Liver (tissue), 9 donors: Measurements from ENCODE around the gene EPS8. TPM values are rescaled to one million over a fixed set of nuclear protein-coding genes. Genes with fewer than 3 reads are reported as not detected.

ENCODE experiments used
- DNase-seq: peaks from one replicate; pipeline ENCODE4 v3.0.0-alpha.2; 2017; ENCODE audit warnings: low spot score
- H3K27ac ChIP-seq, 2 donors: one replicate each; pipeline ENCODE4 v1.7.0; 2013; ENCODE audit warnings: inconsistent platforms in 2 of 2, low read length in 2 of 2, control low read depth in 1 of 2, low read depth in 1 of 2, mild to moderate bottlenecking in 1 of 2
- H3K27me3 ChIP-seq, 4 donors: one replicate each; pipeline versions ENCODE4 v1.6.1 to v1.7.0; 2013; ENCODE audit warnings: low read length in 3 of 4, inconsistent platforms in 1 of 4, mild to moderate bottlenecking in 1 of 4, moderate library complexity in 1 of 4; ENCODE audit not compliant: control insufficient read depth in 4 of 4, insufficient read depth in 4 of 4
- H3K36me3 ChIP-seq, 4 donors: one replicate each; pipeline versions ENCODE4 v1.6.1 to v1.7.0; 2013; ENCODE audit warnings: low read length in 3 of 4, mild to moderate bottlenecking in 3 of 4, low read depth in 1 of 4, moderate library complexity in 1 of 4; ENCODE audit not compliant: control insufficient read depth in 4 of 4, insufficient read depth in 3 of 4
- H3K4me1 ChIP-seq, 4 donors: one replicate each; pipeline versions ENCODE4 v1.6.1 to v1.7.0; 2013; ENCODE audit warnings: low read length in 3 of 4, mild to moderate bottlenecking in 3 of 4, moderate library complexity in 1 of 4; ENCODE audit not compliant: control insufficient read depth in 4 of 4, insufficient read depth in 4 of 4
- H3K4me3 ChIP-seq, 3 donors: one replicate each; pipeline versions ENCODE4 v1.6.1 to v1.7.0; 2013; ENCODE audit warnings: low read length in 3 of 3, control low read depth in 1 of 3, low read depth in 1 of 3, mild to moderate bottlenecking in 1 of 3
- H3K9ac ChIP-seq, 2 donors: one replicate each; pipeline ENCODE4 v1.7.0; 2013; ENCODE audit warnings: low read length in 2 of 2, mild to moderate bottlenecking in 2 of 2, moderate library complexity in 2 of 2, control low read depth in 1 of 2, low read depth in 1 of 2
- H3K9me3 ChIP-seq, 4 donors: one replicate each; pipeline versions ENCODE4 v1.6.1 to v1.7.0; 2013; ENCODE audit warnings: low read length in 3 of 4; ENCODE audit not compliant: control insufficient read depth in 4 of 4
- ATF3 ChIP-seq: IDR thresholded peaks from 2 replicates; pipeline ENCODE4 v1.6.1; 2016; ENCODE audit warnings: antibody characterized with exemption
- FOXA1 ChIP-seq: IDR thresholded peaks from 2 replicates; pipeline ENCODE4 v1.6.1; 2016; ENCODE audit warnings: antibody characterized with exemption
- FOXA2 ChIP-seq: IDR thresholded peaks from 2 replicates; pipeline ENCODE4 v1.6.1; 2016; ENCODE audit warnings: antibody characterized with exemption
- GABPA ChIP-seq, 2 donors: IDR thresholded peaks in 1 of 2; conservative IDR thresholded peaks in 1 of 2; 2 replicates each; pipeline ENCODE4 v1.6.1; 2016; ENCODE audit warnings: antibody characterized with exemption in 2 of 2, mild to moderate bottlenecking in 1 of 2, moderate library complexity in 1 of 2
- HNF4A ChIP-seq, 2 donors: conservative IDR thresholded peaks; 2 replicates each; pipeline ENCODE4 v1.6.1; 2016; ENCODE audit warnings: antibody characterized with exemption in 2 of 2, mild to moderate bottlenecking in 2 of 2
- HNF4G ChIP-seq: IDR thresholded peaks from 2 replicates; pipeline ENCODE4 v1.6.1; 2016; ENCODE audit warnings: antibody characterized with exemption
- JUND ChIP-seq, 2 donors: IDR thresholded peaks; 2 replicates each; pipeline ENCODE4 v1.6.1; 2016; ENCODE audit warnings: antibody characterized with exemption in 2 of 2
- MAX ChIP-seq: IDR thresholded peaks from 2 replicates; pipeline ENCODE4 v1.6.1; 2016; ENCODE audit warnings: antibody characterized with exemption
- NR2F2 ChIP-seq: IDR thresholded peaks from 2 replicates; pipeline ENCODE4 v1.6.1; 2016; ENCODE audit warnings: antibody characterized with exemption
- RAD21 ChIP-seq, 2 donors: IDR thresholded peaks; 2 replicates each; pipeline ENCODE4 v1.6.1; 2016; ENCODE audit warnings: antibody characterized with exemption in 2 of 2, mild to moderate bottlenecking in 2 of 2
- REST ChIP-seq: IDR thresholded peaks from 2 replicates; pipeline ENCODE4 v1.6.1; 2016; ENCODE audit warnings: antibody characterized with exemption, mild to moderate bottlenecking
- RXRA ChIP-seq, 2 donors: IDR thresholded peaks; 2 replicates each; pipeline ENCODE4 v1.6.1; 2017 to 2018; ENCODE audit warnings: antibody characterized with exemption in 2 of 2, mild to moderate bottlenecking in 1 of 2
- SP1 ChIP-seq: IDR thresholded peaks from 2 replicates; pipeline ENCODE4 v1.6.1; 2018; ENCODE audit warnings: antibody characterized with exemption, mild to moderate bottlenecking
- TAF1 ChIP-seq: conservative IDR thresholded peaks from 2 replicates; pipeline ENCODE4 v1.6.1; 2016; ENCODE audit warnings: antibody characterized with exemption, mild to moderate bottlenecking
- YY1 ChIP-seq: IDR thresholded peaks from 2 replicates; pipeline ENCODE4 v1.6.1; 2016; ENCODE audit warnings: antibody characterized with exemption, mild to moderate bottlenecking
- ZBTB33 ChIP-seq: IDR thresholded peaks from 2 replicates; pipeline ENCODE4 v1.6.1; 2016; ENCODE audit warnings: antibody characterized with exemption
- WGBS: extraction: QIAGEN DNeasy Blood & Tissue Kit; methylation state at CpG from one replicate; pipeline ENCODE4 v1.1.7; 2013; 5-methylcytosine and 5-hydroxymethylcytosine counted together
- polyA plus RNA-seq, 2 donors: library from polyadenylated mRNA; stranded (reverse) in 1 of 2; unstranded in 1 of 2; fragments of 200-250 nt in 1 of 2; fragments of >200 nt in 1 of 2; fragmentation: Nextera tagmentation in 1 of 2; extraction: Ambion mirVana in 1 of 2; gene quantifications; one replicate each; pipeline versions ENCODE4 v1.2.1 to v1.2.3, GENCODE V29; 2013 to 2015
- total RNA-seq, 2 donors: library from RNA; depleted of rRNA; stranded (reverse); fragments of >200 nt; gene quantifications; one replicate each; pipeline ENCODE4 v1.2.3, GENCODE V29; 2014
- donor health status: healthy.
- donor health status: healthy.
- donor health status: healthy.
- donor health status: healthy.
- donor health status: healthy.

EPS8 gene
- total and polyA plus RNA-seq, 4 donors: 13.7 to 40.2 (median 15.0) TPM

GRCh38 chr12:15689751-15690191 lies 99.4 kb downstream of the EPS8 start:
- 66% methylated on average over 4 of the region's 4 CpGs for WGBS

GRCh38 chr12:15688838-15689625 lies 100.2 kb downstream of the EPS8 start:
- no peak overlapping the region for H3K4me3 ChIP-seq
- H3K9ac ChIP-seq: no peak overlapping the region
- no peak for DNase-seq

More at GRCh38 chr12:15689751-15690191, 99.4 kb downstream of the EPS8 start:
- Histone ChIP-seq H3K9ac (no peak overlapping the region), H3K27ac (peak overlapping the region in 1 of 2 donors; percentile 9), H3K9me3 (no peaks in the 10 kb centered on the region), H3K27me3 (no peaks in the 10 kb centered on the region), H3K4me3 (no peak overlapping the region), H3K36me3 (no peaks in the 10 kb centered on the region), H3K4me1 (peaks cover 8 to 27% (median 15%) of the 10 kb centered on the region in 4 donors)
- DNase-seq: no peak
- TF ChIP-seq ATF3 (no peak), FOXA2 (no peak), ZBTB33 (no peak), REST (no peak), GABPA (IDR thresholded peaks at IDR 0.05 in 1 of 2, conservative IDR thresholded peaks at IDR 0.05 in 1 of 2) (no peak), HNF4G (no peak), FOXA1 (no peak), HNF4A (conservative IDR thresholded peaks at IDR 0.05) (peak in 1 of 2 donors; percentile 7), JUND (IDR thresholded peaks at IDR 0.05) (peak in 1 of 2 donors; percentile 47)

GRCh38 chr12:15688202-15688736 lies 100.9 kb downstream of the EPS8 start:
- H3K9me3 ChIP-seq: no peaks in the 10 kb centered on the region
- H3K9ac ChIP-seq: no peak overlapping the region
- no peak for DNase-seq
- 85% methylated on average over 8 of the region's 8 CpGs for WGBS
- no peak overlapping the region for H3K4me3 ChIP-seq
- H3K36me3 ChIP-seq: no peaks in the 10 kb centered on the region
- peaks cover 8 to 27% (median 15%) of the 10 kb centered on the region in 4 donors for H3K4me1 ChIP-seq
- H3K27ac ChIP-seq: peak overlapping the region; percentile 32 to 51
- no peaks in the 10 kb centered on the region for H3K27me3 ChIP-seq
- no peak for TF ChIP-seq HNF4A (conservative IDR thresholded peaks at IDR 0.05)
- no peak for TF ChIP-seq ATF3
- no peak for TF ChIP-seq YY1
- no peak for TF ChIP-seq NR2F2
- TF ChIP-seq JUND (IDR thresholded peaks at IDR 0.05): no peak
- peak; percentile 12 for TF ChIP-seq TAF1
- no peak for TF ChIP-seq RXRA (IDR thresholded peaks at IDR 0.05)
- no peak for TF ChIP-seq HNF4G
- TF ChIP-seq MAX: no peak
- TF ChIP-seq FOXA2: no peak
- TF ChIP-seq SP1: no peak
- TF ChIP-seq RAD21 (IDR thresholded peaks at IDR 0.05): peak in 1 of 2 donors; percentile 6
- no peak for TF ChIP-seq REST

More at GRCh38 chr12:15688838-15689625, 100.2 kb downstream of the EPS8 start:
- TF ChIP-seq YY1 (peak; percentile 35), TAF1 (no peak)
- no peaks in the 10 kb centered on the region for H3K9me3 ChIP-seq
- WGBS: 42% methylated on average over 6 of the region's 6 CpGs
- H3K4me1 ChIP-seq: peaks cover 8 to 27% (median 15%) of the 10 kb centered on the region in 4 donors
- peak overlapping the region; percentile 32 to 51 for H3K27ac ChIP-seq
- no peaks in the 10 kb centered on the region for H3K27me3 ChIP-seq
- H3K36me3 ChIP-seq: no peaks in the 10 kb centered on the region
